Omental fat pad (tissue), 4 donors: ENCODE measurements around the gene CYP2A7. TPM values are rescaled to one million over a fixed set of nuclear protein-coding genes. Genes with fewer than 3 reads are reported as not detected.
"Not testable (repeated sequence)": the region's sequence is repeated elsewhere in the genome, so short reads cannot be mapped to it uniquely, and the experiment has no call there.

ENCODE experiments used
- ATAC-seq: fragments of 150-250 bp; one replicate; pipeline ENCODE4 v1.9.1; 2016; ENCODE audit warnings: mild to moderate bottlenecking, moderate library complexity; ENCODE audit not compliant: low FRiP score
- DNase-seq: peaks from one replicate; pipeline ENCODE4 v3.0.0-alpha.2; 2019; ENCODE audit warnings: low spot score
- total RNA-seq, 4 donors: library from RNA; depleted of rRNA; stranded (reverse); fragments of >200 nt; gene quantifications; one replicate each; pipeline ENCODE4 v1.1.0, GENCODE V29; 2016
- TF ChIP-seq, protein P1 (sequence below), 3 donors: fragments of 450-650 bp; IDR thresholded peaks; one replicate each; pipeline ENCODE4 v1.5.1; 2016 to 2017; ENCODE audit warnings: antibody characterized with exemption in 3 of 3, mild to moderate bottlenecking in 3 of 3, moderate library complexity in 2 of 3

Gene CYP2A7
- total RNA-seq, 4 donors from 2014 or later, result not detected

DNA sequence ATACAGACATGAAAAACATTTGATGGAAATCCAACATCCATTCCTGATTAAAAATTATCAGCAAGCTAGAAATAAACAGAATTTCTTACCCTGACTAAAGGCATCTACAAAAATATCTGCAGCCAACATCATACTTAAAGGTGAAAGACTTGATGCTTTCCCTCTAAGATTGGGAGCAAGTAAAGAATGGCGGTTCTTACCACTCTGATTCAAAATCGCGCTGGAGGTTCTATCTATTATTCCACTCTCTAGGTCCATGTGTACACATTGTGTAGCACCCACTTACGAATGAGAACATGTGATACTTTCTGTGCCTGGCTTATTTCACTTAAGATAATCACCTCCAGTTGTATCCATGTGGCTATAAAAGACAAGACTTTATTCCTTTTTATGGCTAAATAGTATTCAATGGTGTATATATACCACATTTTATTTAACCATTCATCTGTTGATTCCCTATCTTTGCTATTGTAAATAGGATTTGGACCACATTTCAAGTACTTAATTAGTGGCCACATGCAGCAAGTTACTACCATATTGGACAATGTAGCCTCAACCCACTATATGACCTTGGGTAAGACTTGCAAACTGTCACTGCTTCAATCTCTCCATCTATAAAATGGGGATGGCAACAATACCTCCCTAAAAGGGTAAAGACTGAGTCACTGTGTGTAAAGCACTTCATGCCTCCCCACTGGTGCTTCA, 38.4 kb upstream of the CYP2A7 start:
- no peak for DNase-seq
- TF ChIP-seq, protein P1, sequence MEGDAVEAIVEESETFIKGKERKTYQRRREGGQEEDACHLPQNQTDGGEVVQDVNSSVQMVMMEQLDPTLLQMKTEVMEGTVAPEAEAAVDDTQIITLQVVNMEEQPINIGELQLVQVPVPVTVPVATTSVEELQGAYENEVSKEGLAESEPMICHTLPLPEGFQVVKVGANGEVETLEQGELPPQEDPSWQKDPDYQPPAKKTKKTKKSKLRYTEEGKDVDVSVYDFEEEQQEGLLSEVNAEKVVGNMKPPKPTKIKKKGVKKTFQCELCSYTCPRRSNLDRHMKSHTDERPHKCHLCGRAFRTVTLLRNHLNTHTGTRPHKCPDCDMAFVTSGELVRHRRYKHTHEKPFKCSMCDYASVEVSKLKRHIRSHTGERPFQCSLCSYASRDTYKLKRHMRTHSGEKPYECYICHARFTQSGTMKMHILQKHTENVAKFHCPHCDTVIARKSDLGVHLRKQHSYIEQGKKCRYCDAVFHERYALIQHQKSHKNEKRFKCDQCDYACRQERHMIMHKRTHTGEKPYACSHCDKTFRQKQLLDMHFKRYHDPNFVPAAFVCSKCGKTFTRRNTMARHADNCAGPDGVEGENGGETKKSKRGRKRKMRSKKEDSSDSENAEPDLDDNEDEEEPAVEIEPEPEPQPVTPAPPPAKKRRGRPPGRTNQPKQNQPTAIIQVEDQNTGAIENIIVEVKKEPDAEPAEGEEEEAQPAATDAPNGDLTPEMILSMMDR (IDR thresholded peaks at IDR 0.05), result no peak
- ATAC-seq, result no peak

DNA sequence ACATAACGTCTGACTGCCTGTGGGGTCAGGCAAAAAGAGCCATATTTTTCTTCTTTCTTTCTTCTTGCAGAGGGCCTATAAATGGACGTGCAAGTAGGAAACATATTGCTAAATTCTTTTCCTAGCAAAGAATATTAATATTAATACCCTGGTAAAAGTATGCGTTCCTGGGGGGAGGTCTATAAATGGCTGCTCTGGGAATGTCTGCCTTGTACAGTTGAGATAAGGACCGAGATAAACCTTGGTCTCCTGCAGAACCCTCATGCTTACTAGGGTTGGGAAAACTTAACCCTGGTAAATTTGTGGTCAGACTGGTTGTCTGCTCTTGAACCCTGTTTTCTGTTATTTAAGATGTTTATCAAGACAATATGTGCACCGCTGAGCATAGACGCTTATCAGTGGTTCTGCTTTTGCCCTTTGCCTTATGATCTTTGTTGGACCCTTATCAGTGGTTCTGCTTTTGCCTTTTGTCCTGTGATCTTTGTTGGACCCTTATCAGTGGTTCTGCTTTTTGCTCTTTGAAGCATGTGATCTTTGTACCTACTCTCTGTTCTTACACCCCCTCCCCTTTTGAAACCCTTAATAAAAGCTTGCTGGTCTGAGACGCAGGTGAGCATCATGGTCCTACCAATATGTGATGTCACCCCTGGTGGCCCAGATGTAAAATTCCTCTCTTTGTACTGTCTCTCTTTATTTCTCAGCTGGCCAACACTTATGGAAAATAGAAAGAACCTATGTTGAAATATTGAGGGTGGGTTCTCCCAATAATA, 37.7 kb upstream of the CYP2A7 start:
- not testable (repeated sequence) for DNase-seq, ATAC-seq

DNA sequence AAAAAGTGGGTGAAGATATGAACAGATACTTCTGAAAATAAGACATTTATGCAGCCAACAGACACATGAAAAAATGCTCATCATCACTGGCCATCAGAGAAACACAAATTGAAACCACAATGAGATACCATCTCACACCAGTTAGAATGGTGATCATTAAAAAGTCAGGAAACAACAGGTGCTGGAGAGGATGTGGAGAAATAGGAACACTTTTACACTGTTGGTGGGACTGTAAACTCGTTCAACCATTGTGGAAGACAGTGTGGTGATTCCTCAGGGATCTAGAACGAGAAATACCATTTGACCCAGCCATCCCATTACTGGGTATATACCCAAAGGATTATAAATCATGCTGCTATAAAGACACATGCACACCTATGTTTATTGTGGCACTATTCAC, 36.3 kb upstream of the CYP2A7 start:
- ATAC-seq, DNase-seq: not testable (repeated sequence)

DNA sequence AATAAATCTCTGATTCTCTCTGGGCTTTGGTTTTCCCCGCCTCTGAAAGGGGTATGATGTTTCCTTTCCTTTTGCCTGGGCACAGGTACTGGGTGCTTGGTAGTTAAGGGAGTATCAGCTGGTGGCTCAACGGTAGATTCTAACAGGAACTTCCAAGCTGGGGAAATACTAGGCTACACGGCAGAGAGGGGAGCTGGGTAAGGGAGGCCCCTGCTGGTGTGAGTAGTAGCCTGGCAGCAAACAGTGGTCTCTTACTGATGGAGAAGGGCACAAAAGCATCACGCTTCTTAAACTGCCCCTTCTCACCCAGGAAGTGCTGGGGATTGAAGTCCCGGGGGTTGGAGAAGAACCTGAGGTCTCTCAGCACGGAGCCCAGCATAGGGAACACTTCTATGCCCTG, 26.9 kb upstream of the CYP2A7 start:
- ATAC-seq (peak; percentile 68), DNase-seq (no peak)
- TF ChIP-seq, protein P1 (IDR thresholded peaks at IDR 0.05), result no peak

DNA sequence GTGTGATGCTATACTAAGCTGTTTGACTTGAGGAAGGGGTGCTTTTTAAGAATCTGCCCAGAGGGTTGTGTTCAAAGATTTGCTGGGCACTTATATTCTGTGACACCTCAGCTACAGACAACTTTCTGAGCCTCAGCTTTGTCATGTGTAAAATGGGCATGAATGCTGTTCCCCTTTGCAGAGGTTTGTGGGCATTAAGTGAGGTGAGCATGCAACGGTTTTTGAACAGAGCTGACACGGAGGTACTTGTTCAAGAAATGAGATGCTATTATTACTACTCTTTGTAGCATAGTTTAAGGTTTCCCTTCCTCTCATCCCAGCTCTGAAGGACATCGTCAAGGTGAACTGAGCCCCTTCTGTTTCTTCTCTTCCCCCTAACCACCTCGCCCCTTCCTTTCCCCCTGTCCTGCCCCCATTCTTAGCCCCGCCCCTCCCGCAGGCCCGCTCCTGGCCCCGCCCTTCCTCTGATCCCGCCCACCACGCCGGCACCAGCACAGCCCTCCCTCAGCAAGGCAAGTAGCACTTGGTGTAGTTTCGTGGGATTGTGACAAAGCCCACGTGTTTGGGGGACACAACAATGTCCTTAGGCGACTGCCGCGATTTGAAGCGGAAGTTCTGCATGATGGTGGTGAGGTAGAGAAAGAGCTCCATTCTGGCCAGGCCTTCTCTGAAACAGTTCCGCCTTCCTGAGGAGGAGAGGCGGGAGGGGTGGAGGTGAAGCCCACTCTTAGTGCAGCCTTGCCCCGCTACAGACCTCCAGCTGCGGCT, 26.1 kb upstream of the CYP2A7 start:
- peak; percentile 33 for DNase-seq
- TF ChIP-seq, protein P1 (IDR thresholded peaks at IDR 0.05), result no peak
- ATAC-seq, result peak; percentile 45

DNA sequence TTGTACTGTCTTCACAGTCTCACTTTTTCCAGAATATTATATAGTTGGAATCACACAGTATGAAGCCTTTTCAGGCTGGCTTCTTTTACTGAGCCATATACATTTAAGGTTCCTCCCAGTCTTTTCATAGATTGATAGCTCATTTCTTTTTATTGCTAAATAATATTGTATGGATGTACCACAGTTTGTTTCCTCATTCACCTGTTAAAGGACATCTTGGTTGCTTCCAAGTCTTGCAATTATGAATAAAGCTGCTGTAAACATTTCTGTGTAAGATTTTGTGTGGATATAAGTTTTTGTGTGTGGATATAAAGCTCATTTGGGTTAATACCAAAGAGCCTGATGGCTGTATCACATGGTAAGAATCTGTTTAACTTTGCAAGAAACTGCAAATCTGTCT, 24.5 kb upstream of the CYP2A7 start:
- no peak for ATAC-seq
- DNase-seq, result no peak
- TF ChIP-seq, protein P1 (IDR thresholded peaks at IDR 0.05), result no peak

DNA sequence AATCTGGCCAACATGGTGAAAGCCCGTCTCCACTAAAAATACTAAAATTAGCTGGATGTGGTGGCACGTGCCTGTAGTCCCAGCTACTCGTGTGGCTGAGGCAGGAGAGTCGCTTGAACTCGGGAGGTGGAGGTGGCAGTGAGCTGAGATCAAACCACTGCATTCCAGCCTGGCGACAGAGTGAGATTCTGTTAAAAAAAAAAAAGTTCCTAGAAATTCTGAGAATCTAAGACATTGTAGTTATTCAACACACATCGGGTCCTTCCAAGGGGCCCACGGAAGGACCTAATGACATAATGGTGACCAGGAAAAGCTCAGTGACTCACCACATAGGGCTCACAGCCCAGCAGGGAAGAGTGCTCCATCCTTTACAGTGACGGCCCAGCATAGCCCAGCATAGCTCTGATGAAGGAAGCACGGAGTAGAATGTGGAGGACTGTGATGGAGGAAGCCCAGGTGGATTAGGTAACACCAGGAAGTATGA, 22.7 kb upstream of the CYP2A7 start:
- peak; percentile 46 for ATAC-seq
- DNase-seq, result not testable (repeated sequence)

DNA sequence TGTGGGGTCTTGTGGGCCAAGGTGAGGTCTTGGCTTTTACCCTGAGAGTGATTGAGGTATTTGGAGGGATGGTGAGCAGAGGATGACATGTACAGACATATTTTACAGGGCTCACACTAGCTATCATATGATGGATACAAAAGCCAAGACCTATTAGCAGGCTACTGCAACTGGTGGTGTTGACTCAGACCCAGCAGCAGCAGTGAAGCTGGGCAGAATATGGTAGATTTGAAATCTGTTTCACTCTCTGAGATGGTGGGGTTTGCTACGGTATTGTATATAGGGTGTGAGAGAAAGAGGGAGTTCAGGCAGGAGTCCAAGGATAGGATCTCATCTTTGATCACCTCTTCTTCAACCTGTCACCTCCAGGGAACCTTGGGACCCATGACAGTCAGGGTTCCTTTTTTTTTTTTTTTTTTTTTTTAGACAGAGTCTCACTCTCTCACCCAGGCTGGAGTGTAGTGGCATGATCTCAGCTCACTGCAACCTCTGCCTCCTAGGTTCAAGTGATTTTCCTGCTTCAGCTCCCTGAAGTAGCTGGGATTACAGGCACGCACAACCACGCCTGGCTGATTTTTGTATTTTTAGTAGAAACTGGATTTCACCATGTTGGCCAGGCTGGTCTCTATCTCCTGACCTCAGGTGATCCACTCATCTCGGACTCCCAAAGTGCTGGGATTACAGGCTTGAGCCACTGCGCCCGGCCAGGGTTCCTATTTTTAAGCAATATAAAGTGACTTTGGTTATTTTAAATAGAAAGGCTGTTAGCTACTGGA, 20.1 kb upstream of the CYP2A7 start:
- DNase-seq, ATAC-seq: not testable (repeated sequence)

DNA sequence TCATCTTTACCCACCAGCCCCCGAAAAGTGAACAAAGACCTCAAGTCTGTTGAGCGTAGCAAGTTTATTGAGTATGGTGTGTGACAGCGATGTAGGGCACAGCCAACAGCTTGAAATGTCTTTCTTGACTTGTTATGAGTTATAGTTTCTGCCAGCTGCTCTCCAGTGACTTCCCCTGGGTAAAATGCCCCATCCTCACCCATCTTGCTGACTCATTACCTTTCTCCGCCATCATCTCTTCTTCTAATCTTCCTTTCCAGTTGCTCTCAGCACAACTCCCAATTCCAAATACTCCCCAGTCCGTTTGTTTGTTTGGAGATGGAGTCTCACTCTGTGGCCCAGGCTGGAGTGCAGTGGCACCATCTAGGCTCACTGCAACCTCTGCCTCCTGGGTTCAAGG, 18.5 kb upstream of the CYP2A7 start:
- not testable (repeated sequence) for ATAC-seq, DNase-seq

DNA sequence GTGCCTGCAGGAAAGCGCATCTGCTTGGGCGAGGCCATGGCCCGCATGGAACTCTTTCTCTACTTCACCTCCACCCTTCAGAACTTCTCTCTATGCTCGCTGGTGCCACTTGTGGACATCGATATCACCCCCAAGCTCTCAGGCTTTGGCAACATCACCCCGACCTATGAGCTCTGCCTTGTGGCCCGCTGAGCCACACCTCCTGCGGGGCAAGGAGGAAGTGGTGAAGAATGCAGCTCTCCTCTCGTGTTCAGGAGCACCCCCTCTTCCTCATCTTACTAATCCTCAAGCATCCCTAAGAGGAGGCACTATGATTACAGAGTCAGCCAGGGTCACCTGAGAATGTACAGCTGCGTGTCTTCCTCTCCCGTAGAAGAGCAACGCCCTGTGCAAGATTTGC, 17.9 kb upstream of the CYP2A7 start:
- not testable (repeated sequence) for ATAC-seq

DNA sequence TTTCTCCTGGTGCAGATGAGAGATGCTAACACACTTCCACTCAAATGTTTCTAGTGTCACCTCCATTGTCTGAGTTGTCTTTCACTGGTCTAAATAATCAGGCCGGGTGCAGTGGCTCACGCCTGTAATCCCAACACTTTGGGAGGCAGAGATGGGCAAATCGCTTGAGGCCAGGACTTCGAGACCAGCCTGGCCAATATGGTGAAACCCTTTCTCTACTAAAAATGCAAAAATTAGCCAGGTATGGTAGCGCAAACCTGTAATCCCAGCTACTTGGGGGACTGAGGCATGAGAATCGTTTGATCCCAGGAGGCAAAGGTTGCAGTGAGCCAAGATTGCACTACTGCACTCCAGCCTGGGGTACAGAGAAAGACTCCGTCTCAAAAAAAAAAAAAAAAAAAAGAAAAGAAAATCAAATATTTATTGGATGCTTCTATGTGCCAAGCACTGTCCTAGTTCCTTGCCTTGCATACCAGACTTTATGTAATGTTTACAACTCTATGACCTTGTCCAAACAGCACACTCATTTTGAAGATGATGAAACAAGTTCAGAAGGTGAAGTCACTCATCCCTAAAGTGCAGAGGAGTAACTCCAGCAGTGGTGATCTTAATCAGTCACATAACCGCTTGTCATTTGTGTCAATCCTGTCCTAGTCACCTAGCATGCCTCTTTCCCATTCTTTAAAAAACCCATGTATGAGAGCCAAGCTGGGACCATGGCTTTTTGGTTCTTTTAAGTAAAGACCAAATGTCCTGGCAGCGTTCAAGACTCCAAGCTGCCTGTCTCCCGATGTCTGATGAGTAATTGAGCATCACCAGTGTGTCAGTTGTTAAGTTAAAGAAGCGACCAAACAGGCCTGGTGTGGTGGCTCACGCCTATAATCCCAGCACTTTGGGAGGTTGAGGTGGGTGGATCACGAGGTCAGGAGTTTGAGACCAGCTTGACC, 15.1 kb upstream of the CYP2A7 start:
- ATAC-seq, DNase-seq: not testable (repeated sequence)

More for the DNA sequence above, 17.9 kb upstream of the CYP2A7 start:
- not testable (repeated sequence) for DNase-seq
